ENCODE results near the gene MYH9.

GRCh38 chr22:36431977-36432376, 44.2 kb upstream of the MYH9 start:
- no peak for TF ChIP-seq RAD21 (IDR thresholded peaks at IDR 0.05)
- TF ChIP-seq TAF1 (conservative IDR thresholded peaks at IDR 0.05) = no peak
- TF ChIP-seq CTCF (IDR thresholded peaks at IDR 0.05; ENCODE audit: low read depth, low read length, missing input control) = no peak
- no peak for TF ChIP-seq ATF3 (IDR thresholded peaks at IDR 0.05)
- no peak for TF ChIP-seq JUND (IDR thresholded peaks at IDR 0.05)
- TF ChIP-seq GABPA (IDR thresholded peaks at IDR 0.05 in 1 of 2, conservative IDR thresholded peaks at IDR 0.05 in 1 of 2) = no peak
